Cardiac septum (tissue), 1 donor: ENCODE measurements around the gene AMPD2. TPM values are rescaled to one million over a fixed set of nuclear protein-coding genes. Genes with fewer than 3 reads are reported as not detected.

Experiments
- DNase-seq: peaks from one replicate; pipeline ENCODE4 v3.0.0-alpha.2; 2020; ENCODE audit warnings: low spot score
- intact Hi-C: fragments of 100-400 bp; cut with DNase I; formaldehyde crosslinking; loops from one replicate; pipeline ENCODE4 v1.14.0; 2022
- total RNA-seq: library from RNA; stranded (reverse); fragmentation: NEBNext Ultra II Directional; extraction: Animal tissue kit (Norgen Biotek cat#: 25700); gene quantifications from one replicate; pipeline ENCODE4 v1.2.1, GENCODE V29; 2021
- donor health status: DM: no; HTN: no; CAD: no.

Gene AMPD2
- total RNA-seq, 1 donor from 2014 or later = 16.7 TPM

DNA sequence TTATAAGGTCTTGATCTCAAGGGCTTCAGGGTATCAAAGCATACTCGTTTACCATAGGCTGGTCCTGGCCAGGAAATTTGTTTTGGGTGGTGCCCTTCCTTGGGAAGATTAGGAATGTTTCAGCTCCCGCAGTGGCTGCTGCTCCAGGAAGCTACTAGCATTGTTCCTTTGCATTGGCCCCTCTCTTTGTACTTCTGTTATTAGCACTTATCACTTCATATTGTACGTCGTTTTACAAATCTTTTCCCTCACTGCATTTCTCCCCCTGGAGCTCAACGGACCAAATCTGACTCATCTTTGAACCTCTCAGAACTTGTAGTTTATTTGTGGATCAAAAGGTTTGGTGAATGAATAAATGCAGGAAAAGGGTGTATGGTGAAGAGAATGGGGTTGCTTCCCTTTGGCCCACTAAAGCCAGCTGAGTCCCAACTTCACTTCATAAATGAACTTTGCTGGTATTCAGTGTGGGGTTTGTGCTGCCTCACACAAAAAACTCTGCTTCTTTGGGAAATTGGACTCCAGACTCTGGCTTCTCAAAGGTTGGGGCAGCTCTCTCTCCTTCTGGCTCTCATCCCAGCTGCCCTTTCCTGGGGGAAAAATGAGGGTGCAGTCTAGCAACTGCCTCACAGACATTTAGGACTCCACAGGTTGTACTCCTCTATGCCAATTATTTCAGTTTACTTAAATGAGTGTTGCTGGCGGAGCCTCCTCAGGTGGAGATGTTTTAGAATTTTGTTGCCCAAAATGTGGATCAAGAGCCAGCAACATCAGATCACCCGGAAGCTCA lies 6.1 kb upstream of the AMPD2 start:
- DNase-seq = no peak
- intact Hi-C loops = no loop called here

DNA sequence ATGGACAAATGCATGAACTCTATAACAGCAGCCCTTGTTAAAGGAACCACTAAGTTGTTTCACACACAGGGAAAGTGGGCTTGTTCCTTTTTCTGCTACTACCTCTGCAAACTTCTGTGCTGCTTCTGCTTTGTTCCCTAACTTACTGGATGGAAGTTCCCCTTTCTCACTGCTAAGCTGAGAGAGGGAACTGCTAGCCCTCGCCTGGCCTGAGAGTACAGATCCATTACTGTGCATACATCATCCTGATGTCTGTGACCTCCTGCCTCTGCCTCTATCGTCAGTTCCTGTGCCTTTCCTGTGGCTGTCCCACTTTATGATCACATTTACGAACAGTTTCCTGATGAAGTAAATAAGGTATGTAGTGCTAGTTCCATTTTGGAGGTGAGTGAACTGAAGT lies 3.8 kb upstream of the AMPD2 start:
- no peak for DNase-seq
- intact Hi-C loops = no loop called here

DNA sequence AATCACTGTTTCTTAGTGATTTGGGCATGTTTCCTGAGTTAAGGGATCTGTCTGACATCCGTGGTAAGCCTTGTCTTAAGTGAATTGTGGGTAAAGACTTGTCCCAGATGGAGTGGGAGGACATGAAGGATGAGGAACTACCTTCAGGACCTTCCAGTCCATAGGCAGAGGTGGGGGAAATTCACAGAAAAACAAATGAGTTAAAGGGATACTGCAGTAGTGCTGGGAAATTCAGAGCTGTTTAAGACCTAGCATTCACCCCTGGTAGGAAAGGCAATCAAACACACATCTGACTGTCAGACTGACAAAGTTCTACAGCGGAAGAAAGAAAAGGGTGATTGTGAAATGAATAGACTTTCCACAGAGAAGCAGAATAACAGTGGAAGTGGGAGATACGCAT lies 3.2 kb upstream of the AMPD2 start:
- intact Hi-C loops = no loop called here
- DNase-seq = no peak

DNA sequence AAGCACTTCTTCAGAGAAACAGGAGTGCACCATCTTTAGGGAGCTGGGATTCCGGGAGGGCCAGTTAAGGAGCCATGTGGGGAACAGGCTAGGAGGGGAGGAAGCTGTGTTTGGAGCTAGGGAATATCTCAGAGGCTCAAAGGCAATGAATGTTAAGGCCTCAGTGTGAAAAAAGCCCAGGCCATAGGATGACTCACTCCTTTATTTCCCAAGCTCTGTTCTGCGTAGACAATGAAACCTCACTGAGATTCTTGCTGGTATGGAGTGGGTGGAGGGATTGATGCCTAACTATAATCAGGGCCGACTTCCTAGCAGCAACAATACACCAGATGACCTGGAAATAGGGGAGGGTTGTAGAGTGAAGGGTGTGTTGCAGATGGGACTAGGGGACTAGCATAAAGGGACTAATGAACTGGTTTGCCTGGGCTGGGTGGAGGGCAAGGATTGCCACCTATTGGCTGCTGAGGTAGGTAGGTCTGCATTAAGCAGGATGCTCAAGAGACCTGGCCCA lies 2.3 kb upstream of the AMPD2 start:
- intact Hi-C loops = no loop called here
- DNase-seq = no peak

DNA sequence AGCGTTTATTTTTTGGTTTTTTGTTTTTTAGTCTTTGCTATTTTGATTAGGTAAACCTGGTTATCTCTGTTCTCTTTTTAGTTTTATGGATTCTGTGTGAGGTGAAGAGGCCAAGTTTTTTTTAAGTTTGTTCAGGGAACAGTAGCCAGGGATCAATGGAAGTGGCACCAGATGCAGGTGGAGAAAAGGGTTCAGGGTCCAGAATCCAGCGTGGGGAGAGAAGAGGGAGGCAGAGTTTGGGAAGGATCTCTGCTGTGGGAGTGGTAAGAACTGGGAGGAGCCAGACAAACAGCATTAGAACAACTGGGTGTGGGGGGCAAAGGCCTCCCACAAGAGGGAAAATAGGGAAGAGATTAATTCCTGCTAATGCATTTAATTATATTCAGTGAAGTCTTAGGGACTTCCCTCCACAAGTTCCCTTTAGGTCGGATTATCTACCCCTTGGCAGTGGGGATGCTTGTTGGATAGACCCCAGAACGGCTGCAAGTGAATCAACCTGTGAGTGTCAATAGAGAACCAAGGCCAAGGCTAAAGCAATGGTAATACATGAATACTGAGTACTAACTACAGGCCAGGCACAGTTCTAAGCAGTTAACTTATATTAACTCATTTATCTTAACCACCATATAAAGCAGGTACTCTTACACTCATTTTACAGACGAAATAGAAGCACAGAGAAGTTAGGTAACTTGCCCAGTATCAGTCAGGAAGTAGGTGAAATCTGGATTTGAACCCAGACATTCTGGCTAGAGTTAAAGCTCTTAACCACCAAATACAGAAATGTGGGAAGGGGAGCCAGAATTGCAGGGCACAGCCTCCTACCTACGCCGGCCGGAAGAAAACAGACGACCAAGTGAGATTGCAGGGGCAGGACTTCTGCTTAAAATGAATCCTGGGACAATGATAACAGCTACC lies 719 bp upstream of the AMPD2 start:
- DNase-seq = no peak
- intact Hi-C loops = no loop called here

DNA sequence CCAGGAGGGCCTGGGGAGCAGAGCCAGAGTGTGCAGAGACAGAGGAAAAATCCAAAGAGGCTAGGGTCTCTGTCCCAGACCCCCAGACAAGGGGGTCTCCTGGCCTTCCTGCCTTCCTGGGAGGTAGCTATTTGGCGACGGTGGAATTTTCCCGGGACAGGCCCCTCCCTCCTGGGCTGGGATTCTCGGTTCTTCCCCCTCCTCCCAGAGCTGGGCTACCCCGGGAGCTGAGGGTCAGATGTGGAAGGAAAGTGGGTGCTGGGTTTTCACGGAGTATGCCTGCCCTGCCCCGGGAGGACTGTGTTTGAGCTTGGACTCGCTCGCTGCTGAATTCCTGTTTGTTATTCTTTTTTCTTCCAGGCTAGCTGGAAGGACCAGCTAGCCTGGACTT lies 759 bp downstream of the AMPD2 start:
- no peak for DNase-seq
- intact Hi-C loops = loop anchor here (2.0 kb wide), 1 partner anchor 72 kb away; the partner anchor contains the start of gene GNAI3

DNA sequence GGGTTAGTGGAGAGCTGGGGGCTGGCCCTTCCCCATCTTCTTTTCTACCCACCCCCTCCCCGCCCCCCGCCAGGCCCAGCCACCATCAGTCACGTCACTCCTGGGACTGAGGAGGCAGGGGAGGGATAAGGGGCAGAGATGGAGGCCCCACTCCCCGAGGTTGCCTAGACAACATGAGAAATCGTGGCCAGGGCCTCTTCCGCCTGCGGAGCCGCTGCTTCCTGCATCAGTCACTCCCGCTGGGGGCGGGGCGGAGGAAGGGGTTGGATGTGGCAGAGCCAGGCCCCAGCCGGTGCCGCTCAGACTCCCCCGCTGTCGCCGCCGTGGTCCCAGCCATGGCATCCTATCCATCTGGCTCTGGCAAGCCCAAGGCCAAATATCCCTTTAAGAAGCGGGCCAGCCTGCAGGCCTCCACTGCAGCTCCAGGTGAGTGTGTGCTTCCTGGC lies 1.2 kb downstream of the AMPD2 start:
- intact Hi-C loops = loop anchor here (2.0 kb wide), 1 partner anchor 72 kb away; the partner anchor contains the start of gene GNAI3
- peak; percentile 96 for DNase-seq

DNA sequence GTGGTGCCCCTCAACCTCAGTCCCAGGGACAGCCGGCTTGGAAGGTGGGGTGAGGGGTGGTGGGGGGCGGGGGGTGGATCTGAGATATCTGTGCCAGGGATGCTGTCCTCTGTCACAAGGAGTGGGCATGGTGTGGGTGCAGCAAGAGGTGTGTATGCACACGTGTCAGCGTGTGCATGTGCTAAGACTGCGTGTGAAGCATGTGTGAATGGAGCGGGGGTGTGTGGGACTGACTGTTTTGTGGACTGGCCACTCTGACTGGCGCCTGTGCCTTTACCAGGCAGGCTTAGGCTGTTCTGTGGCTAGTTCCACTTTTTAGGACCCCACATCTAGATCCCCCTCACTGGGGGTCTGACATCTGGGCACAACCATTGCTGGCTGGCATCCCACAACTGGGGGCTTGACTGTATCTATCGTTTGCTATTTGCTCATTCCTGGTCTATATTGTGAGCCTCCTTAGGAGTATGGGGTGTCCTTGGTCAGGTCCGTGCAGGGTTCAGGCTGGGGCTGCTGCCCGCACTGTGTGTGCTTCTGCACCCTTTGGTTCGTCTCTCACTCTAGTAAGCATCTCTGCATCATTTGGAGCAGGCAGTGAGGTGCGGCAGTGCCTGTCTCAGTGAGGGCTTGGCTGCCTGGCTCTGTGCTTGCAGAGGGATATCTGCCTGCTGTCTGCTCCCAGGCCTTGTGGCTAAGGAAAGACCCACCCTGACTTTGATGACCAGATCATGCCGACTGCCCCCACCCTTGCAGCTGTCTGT lies 1.9 kb downstream of the AMPD2 start:
- intact Hi-C loops = loop anchor here (2.0 kb wide), 1 partner anchor 73 kb away; the partner anchor contains the start of gene GNAI3
- DNase-seq = no peak

DNA sequence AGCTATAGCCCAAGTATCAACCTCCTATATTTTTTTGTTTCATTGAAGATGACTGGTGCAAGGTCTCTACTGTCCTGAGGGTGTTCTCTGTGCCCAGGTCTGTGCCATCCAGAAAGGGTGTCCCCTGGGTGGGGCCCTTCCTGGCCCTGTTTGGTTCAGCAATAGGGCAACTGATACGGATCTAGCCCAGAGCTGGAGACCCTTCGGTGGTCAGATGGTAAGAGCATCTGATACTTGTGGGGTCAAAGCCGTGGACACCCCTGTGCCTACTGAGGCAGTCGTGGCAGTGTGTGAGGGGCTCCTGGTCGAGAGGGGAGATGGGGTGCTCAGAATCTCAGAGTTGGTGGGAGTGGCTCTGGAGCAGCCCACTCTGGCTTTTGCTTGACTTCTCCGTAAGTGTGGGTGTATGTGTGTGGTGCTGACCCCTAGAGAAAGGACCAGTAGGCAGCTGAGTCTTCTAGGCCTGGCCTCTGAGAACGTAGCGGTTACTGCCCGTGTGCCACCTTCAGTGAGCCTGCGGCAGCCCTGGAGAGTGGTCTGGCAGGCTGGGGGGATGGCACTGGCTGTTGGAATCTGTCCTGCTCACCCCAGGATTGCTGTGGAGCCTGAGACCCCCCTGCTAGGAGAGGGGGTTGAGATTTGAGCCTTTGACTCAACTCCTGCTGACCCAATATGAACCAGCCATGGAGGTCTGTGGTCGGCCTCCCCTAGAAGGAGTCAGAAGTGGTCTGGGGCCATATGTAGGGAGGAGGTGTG lies 2.7 kb downstream of the AMPD2 start:
- intact Hi-C loops = no loop called here
- no peak for DNase-seq

DNA sequence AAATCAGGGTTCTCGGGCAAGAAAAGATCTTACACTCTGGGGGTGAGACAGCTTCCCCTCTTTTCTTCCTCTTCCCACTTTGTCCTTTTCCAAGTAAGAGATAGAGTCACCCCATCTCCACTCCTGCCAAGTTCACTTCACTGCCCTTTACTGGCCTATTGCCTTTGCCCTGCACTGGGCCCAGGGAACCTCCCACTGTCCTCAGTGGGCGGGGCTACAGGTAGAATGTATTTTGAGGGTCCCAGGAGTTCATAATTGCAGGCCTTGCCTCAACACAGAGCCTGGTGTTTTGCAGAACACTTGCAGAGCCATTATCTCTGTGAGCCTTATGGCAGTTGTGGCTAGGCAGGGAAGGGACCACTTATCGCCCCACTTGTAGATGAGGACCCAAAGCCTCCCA lies 3.3 kb downstream of the AMPD2 start:
- intact Hi-C loops = no loop called here

DNA sequence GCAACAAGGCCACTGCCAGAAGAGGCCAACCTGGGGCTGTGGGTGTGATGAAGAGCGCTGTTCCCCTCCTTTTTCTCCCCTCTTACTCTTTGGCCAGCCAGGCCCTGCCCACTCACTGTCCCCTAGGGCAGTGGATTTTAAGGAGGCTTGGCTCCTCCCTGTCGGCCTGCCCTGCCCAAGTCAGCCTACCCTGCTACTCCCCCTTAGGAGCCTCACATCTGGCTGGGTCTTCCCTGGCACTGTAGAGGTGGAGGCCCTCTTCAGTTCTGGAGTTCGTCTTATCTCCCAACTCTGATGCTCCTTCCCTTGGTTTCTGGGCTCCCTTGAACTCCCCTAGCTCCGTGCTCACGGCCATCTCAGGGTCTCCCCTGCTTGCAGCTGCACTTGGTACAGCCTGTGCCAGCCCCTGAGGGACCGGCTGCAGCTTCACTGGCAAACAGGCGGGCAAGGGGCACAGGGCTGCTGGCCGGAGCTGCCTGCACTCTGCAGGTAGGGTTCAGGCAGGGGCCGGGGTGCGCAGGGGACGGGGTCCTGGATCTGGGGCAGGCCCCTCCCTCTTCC lies 4.0 kb downstream of the AMPD2 start:
- no peak for DNase-seq
- intact Hi-C loops = no loop called here

More for the DNA sequence above, 3.3 kb downstream of the AMPD2 start:
- DNase-seq = no peak

DNA sequence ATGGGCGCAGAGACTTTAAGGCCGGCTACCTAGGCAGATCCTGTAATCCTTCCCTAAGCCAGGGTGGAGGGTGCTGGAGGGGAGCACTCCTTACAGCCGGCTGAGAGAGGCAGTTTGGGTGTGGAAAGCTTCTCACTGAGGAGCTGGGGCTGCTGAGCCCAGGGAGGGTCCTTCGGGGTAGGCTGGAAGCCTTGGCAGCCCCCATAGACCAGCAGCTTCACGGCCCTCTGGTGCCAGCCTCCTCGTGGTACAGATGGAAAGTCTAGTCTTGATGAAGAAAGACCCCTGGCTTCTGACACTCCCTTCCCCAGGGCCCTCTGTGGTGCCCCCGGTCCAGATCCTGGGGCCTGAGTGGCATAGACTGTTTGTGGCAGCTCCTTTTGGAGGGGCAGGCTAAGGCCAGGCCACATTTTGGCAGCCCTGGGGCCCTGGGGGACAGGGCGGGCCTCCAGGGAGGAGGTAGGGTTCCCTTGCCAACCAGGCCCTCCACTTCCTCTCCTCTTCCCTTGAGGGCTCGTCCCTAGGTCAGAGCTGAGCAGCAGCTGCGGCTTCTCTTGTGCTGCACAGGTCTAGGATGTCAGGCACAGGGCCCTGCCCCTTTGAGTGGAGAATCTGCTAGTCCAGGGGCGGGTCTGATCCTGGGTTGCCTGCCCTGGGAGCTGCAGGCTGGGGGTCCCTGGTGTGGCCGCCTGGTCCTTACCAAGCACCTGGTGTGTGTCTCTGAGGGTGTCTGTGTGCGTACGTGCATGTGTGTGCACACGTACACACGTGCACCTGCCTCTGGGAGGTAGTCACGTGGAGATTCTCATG lies 4.8 kb downstream of the AMPD2 start:
- no peak for DNase-seq
- intact Hi-C loops = no loop called here

DNA sequence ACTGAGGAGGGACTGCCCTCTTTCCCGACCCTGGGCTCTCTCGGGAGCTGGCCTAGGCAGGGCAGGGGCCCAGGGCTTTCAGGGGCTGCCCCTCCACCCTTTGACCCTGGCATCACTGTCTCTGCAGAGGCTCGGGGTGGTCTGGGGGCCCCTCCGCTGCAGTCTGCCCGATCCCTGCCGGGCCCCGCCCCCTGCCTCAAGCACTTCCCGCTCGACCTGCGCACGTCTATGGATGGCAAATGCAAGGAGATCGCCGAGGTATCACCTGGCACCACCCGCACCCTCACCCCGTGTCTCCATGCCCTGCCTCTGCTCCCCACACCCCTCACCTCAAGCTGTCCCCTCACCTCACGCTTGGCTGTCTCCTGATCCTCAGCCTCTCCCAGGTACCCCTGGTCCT lies 5.5 kb downstream of the AMPD2 start:
- intact Hi-C loops = no loop called here
- no peak for DNase-seq

DNA sequence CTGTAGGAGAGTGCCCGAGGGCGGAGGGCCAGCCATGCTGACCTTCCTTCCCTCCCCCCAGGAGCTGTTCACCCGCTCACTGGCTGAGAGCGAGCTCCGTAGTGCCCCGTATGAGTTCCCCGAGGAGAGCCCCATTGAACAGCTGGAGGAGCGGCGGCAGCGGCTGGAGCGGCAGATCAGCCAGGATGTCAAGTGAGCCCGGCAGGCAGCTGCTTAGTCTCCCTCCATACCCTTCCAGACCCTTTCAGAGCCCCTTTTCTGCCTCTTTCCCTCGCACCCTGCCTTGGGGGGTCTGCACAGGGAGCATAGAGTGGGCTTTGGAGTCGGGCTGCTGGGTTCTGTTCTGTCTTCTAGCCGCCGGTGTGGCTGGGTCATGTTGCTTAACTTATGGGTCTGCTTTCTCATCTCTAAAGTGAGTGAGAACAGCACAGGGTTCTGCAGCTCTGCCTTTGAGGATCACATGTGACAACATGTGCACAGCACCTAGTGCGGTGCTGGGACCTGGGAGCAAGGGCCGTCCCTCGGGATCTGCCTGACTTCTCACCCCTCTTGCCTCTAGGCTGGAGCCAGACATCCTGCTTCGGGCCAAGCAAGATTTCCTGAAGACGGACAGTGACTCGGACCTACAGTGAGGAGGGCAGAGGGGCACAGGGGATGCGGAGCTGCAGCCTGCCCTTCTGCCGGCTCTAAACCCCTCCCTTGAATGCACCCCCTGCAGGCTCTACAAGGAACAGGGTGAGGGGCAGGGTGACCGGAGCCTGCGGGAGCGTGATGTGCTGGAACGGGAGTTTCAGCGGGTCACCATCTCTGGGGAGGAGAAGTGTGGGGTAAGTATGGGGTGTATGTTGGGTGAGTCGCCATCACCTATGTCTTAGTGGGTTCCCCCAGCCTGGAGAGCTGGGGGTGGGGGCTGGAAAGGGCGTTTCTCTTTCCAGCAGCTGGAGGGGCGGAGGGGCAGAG lies 6.2 kb downstream of the AMPD2 start:
- intact Hi-C loops = no loop called here
- no peak for DNase-seq

DNA sequence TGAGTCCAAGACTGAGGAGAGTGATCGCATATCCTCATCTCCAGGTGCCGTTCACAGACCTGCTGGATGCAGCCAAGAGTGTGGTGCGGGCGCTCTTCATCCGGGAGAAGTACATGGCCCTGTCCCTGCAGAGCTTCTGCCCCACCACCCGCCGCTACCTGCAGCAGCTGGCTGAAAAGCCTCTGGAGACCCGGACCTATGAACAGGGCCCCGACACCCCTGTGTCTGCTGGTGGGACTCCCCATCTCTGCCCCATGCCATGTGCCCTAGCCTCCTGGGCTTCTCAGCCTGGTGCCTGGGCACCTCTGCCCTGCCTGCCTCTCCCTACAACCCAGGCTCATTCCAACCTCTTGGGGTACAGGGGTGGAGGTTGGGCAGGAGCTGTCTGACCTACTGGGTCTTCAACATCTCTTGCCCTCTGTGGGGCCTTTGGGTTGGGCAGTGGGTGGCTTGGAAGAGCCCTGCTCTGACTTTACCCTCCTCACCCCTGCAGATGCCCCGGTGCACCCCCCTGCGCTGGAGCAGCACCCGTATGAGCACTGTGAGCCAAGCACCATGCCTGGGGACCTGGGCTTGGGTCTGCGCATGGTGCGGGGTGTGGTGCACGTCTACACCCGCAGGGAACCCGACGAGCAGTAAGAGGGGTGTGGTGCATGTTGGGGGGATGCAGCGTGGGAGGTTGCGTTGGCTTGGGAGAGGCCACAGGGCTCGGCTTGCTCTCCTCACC lies 7.2 kb downstream of the AMPD2 start:
- DNase-seq = no peak
- intact Hi-C loops = no loop called here
